GM12878 (cell line): Measurements from ENCODE around the gene PPWD1. TPM values are rescaled to one million over a fixed set of nuclear protein-coding genes. Genes with fewer than 3 reads are reported as not detected.

Experiments used
- ATAC-seq: fragments of 200-7000 bp; cut with Tn5 transposase; 3 replicates; pipeline ENCODE4 v1.9.1; 2020; ENCODE audit warnings: mild to moderate bottlenecking, moderate library complexity
- BruUV-seq: library from RNA; stranded (reverse); fragments of 400-500 nt; replicated peaks from 2 replicates; lab custom pipeline; 2021; lab: Mats Ljungman, UMichigan
- CTCF ChIA-PET: fragments of 300-600 bp; sonication (Branson Sonifier 250); formaldehyde crosslinking; extraction: SDS; loops from one replicate; lab custom pipeline; 2021; ENCODE audit warnings: inconsistent platforms; lab: Yijun Ruan, JAX
- POLR2A ChIA-PET: fragments of 350-600 bp; formaldehyde crosslinking; extraction: SDS; loops from one replicate; lab custom pipeline; 2021; ENCODE audit warnings: inconsistent platforms; lab: Charles Lee
- RAD21 ChIA-PET: fragments of 300-600 bp; sonication (Branson Sonifier 250); formaldehyde crosslinking; loops from one replicate; lab custom pipeline; 2023; ENCODE audit warnings: antibody characterized with exemption; ENCODE audit not compliant: unreplicated experiment; lab: Charles Lee
- SMC1A ChIA-PET: fragments of 300-600 bp; sonication (Branson Sonifier 250); formaldehyde crosslinking; loops from one replicate; lab custom pipeline; 2023; ENCODE audit not compliant: unreplicated experiment, uncharacterized antibody; lab: Charles Lee
- DNase-seq: peaks from one replicate; pipeline ENCODE4 v3.0.0-alpha.2; 2011; ENCODE audit warnings: low read depth, low spot score
- FAIRE-seq: peaks from 3 replicates; lab custom pipeline; 2011; peaks lifted over from hg19 to GRCh38; lab: Jason Lieb, UNC
- H2AFZ ChIP-seq: 2 replicates; pipeline ENCODE4 v1.6.0; 2011; ENCODE audit warnings: low read depth, low read length, control low read depth; ENCODE audit not compliant: control insufficient read depth
- H3K27ac ChIP-seq: 2 replicates; pipeline ENCODE4 v1.5.1; 2011; ENCODE audit warnings: control low read depth; ENCODE audit not compliant: control insufficient read depth, insufficient read depth
- H3K27me3 ChIP-seq, 2 experiments: replicated peaks in 1 of 2; 2 replicates each; pipeline versions ENCODE4 v1.6.0 to v1.6.1; 2011; ENCODE audit warnings: low read length in 1 of 2; ENCODE audit not compliant: control insufficient read depth in 2 of 2, insufficient read depth in 2 of 2
- H3K36me3 ChIP-seq, 2 experiments: 2 replicates each; pipeline ENCODE4 v1.5.1; 2011; ENCODE audit warnings: low read length in 1 of 2; ENCODE audit not compliant: control insufficient read depth in 2 of 2, insufficient read depth in 2 of 2
- H3K4me1 ChIP-seq: 2 replicates; pipeline ENCODE4 v1.6.1; 2011; ENCODE audit warnings: mild to moderate bottlenecking, low read length, moderate library complexity, mixed read lengths; ENCODE audit not compliant: control insufficient read depth, insufficient read depth
- H3K4me2 ChIP-seq: 2 replicates; pipeline ENCODE4 v1.6.0; 2011; ENCODE audit warnings: control low read depth; ENCODE audit not compliant: control insufficient read depth, insufficient read depth
- H3K4me3 ChIP-seq: fragments of 200-600 bp; sonication (generic); 2 replicates; pipeline ENCODE4 v1.5.1; 2016
- H3K79me2 ChIP-seq: 2 replicates; pipeline ENCODE4 v1.6.0; 2011; ENCODE audit warnings: low read length; ENCODE audit not compliant: control insufficient read depth, insufficient read depth
- H3K9ac ChIP-seq: 2 replicates; pipeline ENCODE4 v1.8.0; 2011; ENCODE audit warnings: low read length, control low read depth, mixed read lengths; ENCODE audit not compliant: control insufficient read depth, insufficient read depth
- H3K9me3 ChIP-seq: replicated peaks from 3 replicates; pipeline ENCODE4 v1.5.1; 2011; ENCODE audit warnings: mild to moderate bottlenecking, low read length; ENCODE audit not compliant: control insufficient read depth, insufficient read depth
- H4K20me1 ChIP-seq: 2 replicates; pipeline ENCODE4 v1.6.0; 2011; ENCODE audit not compliant: control insufficient read depth, insufficient read depth
- CTCF ChIP-seq, 3 experiments: IDR thresholded peaks in 2 of 3; conservative IDR thresholded peaks in 1 of 3; 2 replicates each; pipeline ENCODE4 v1.5.1; 2011; ENCODE audit warnings: low read depth in 3 of 3, low read length in 3 of 3, mild to moderate bottlenecking in 3 of 3, control low read depth in 2 of 3, moderate library complexity in 2 of 3, inconsistent platforms in 1 of 3, mixed read lengths in 1 of 3; ENCODE audit not compliant: control insufficient read depth in 2 of 3, insufficient read depth in 1 of 3; ENCODE audit errors: extremely low read depth in 1 of 3
- EGR1 ChIP-seq, 2 experiments: IDR thresholded peaks; 1 replicate in 1 of 2; 2 replicates in 1 of 2; pipeline ENCODE4 v1.6.1; 2011 to 2012; ENCODE audit warnings: low read depth in 2 of 2, low read length in 2 of 2, borderline replicate concordance in 1 of 2, mild to moderate bottlenecking in 1 of 2, moderate library complexity in 1 of 2
- GABPA ChIP-seq: IDR thresholded peaks from 2 replicates; pipeline ENCODE4 v1.6.1; 2014; ENCODE audit warnings: antibody characterized with exemption, low read depth, mild to moderate bottlenecking, inconsistent platforms
- KLF5 ChIP-seq: fragments of 450-650 bp; IDR thresholded peaks from 2 replicates; pipeline ENCODE4 v1.6.1; 2014; ENCODE audit warnings: mild to moderate bottlenecking; ENCODE audit not compliant: partially characterized antibody
- NBN ChIP-seq: fragments of 450-650 bp; IDR thresholded peaks from 2 replicates; pipeline ENCODE4 v1.6.1; 2016
- POLR2A ChIP-seq: IDR thresholded peaks from 2 replicates; pipeline ENCODE4 v1.6.1; 2011; ENCODE audit warnings: low read depth, mild to moderate bottlenecking, low read length
- POLR2AphosphoS2 ChIP-seq: IDR thresholded peaks from 2 replicates; pipeline ENCODE4 v1.6.1; 2011; ENCODE audit warnings: low read depth, mild to moderate bottlenecking, low read length, improper control_type of control experiment, moderate library complexity
- RAD51 ChIP-seq: fragments of 450-650 bp; IDR thresholded peaks from 2 replicates; pipeline ENCODE4 v1.6.1; 2016; ENCODE audit warnings: moderate library complexity, mild to moderate bottlenecking, inconsistent platforms
- RELA ChIP-seq: fragments of 450-650 bp; IDR thresholded peaks from 2 replicates; pipeline ENCODE4 v1.8.0; 2014; ENCODE audit warnings: borderline replicate concordance; ENCODE audit not compliant: partially characterized antibody
- RELB ChIP-seq: fragments of 450-650 bp; IDR thresholded peaks from 2 replicates; pipeline ENCODE4 v1.6.1; 2017; ENCODE audit warnings: low read depth, mild to moderate bottlenecking, moderate library complexity
- SPI1 ChIP-seq: IDR thresholded peaks from 2 replicates; pipeline ENCODE4 v1.6.1; 2011; ENCODE audit warnings: low read depth, mild to moderate bottlenecking, low read length, moderate library complexity, borderline replicate concordance; ENCODE audit not compliant: insufficient read depth
- YY1 ChIP-seq: IDR thresholded peaks from 2 replicates; pipeline ENCODE4 v1.6.1; 2011; ENCODE audit warnings: low read depth, mild to moderate bottlenecking, low read length
- ZNF24 ChIP-seq: fragments of 450-650 bp; IDR thresholded peaks from 2 replicates; pipeline ENCODE4 v1.6.1; 2017; ENCODE audit warnings: antibody characterized with exemption, mild to moderate bottlenecking
- ZNF687 ChIP-seq: fragments of 450-650 bp; IDR thresholded peaks from 2 replicates; pipeline ENCODE4 v1.6.1; 2017; ENCODE audit warnings: mild to moderate bottlenecking, moderate library complexity
- WGBS: methylation state at CpG from one replicate; pipeline ENCODE4 v1.1.6; 2016; ENCODE audit warnings: low lambda C conversion rate; ENCODE audit not compliant: insufficient replicate concordance, insufficient coverage; ENCODE audit errors: missing lambda C conversion rate; 5-methylcytosine and 5-hydroxymethylcytosine counted together
- in situ Hi-C: fragments of 300-500 bp; cut with MboI; formaldehyde crosslinking; loops from 9 replicates; pipeline ENCODE4 v1.14.3; 2018; ENCODE audit warnings: mixed read lengths
- intact Hi-C: fragments of 100-400 bp; cut with micrococcal nuclease; formaldehyde crosslinking; loops from one replicate; pipeline ENCODE4 v1.14.2; 2022; ENCODE audit not compliant: unreplicated experiment
- polyA plus RNA-seq, 11 experiments: library from polyadenylated mRNA; depleted of rRNA in 4 of 11; unstranded in 6 of 11; stranded (reverse) in 5 of 11; fragments of >200 nt; fragmentation: Nextera tagmentation in 4 of 11; fragmentation: Illumina TruSeq in 1 of 11; extraction: Ambion mirVana in 4 of 11; extraction: Trizol in 1 of 11; gene quantifications; 1 replicate in 1 of 11; 2 replicates in 10 of 11; pipeline versions ENCODE4 v1.2.1 to v1.2.3, GENCODE V29; 2011 to 2016; ENCODE audit warnings: inconsistent platforms in 2 of 11, missing spikeins in 2 of 11, low read depth in 1 of 11
- total RNA-seq, 4 experiments: library from RNA; depleted of rRNA in 3 of 4; stranded (reverse); fragments of >200 nt in 3 of 4; fragmentation: Illumina TruSeq in 1 of 4; extraction: Trizol in 1 of 4; gene quantifications; 2 replicates each; pipeline versions ENCODE4 v1.2.1 to v1.2.3, GENCODE V29; 2013 to 2021

PPWD1 gene
- total and polyA plus RNA-seq, 10 of the 15 experiments (the other 5 are each of a cell fraction or from before 2014, with no cell fraction given): 18.0 to 53.9 (median 43.2) TPM

- no peak for TF ChIP-seq SPI1
- TF ChIP-seq EGR1 (IDR thresholded peaks at IDR 0.05; ENCODE audit: borderline replicate concordance in 1 of 2, low read depth in 2 of 2, low read length in 2 of 2): no peak
Measured at GRCh38 chr5:65623482-65623881, 60.4 kb downstream of the PPWD1 start (continued).

GRCh38 chr5:65624025-65624570 is 61.0 kb downstream of the PPWD1 start, which contains the start of gene TRIM23:
TRIM23 (minus strand) TSS chr5:65624333; CDS start chr5:65624274, 59 bp downstream.
- ChIA-PET POLR2A (interaction anchor here (1.2 kb wide), 1 partner anchor 304 kb away, joined by 3 read pairs; no protein-coding TSS in a partner anchor), RAD21 (interaction anchor here (0.5 to 1.4 kb wide), 4 partner anchors 62 to 529 kb away, joined by 3 to 9 read pairs (median 4); partner anchors contain the start of gene CENPK), CTCF (interaction anchor here (0.9 kb wide), 1 partner anchor 17 kb away, joined by 3 read pairs; no protein-coding TSS in a partner anchor), SMC1A (interaction anchor here (0.6 to 1.2 kb wide), 7 partner anchors 9 to 440 kb away, joined by 3 read pairs; partner anchors contain the start of gene ADAMTS6)
- Histone ChIP-seq H2AFZ (peak within 1 kb of the TSS; percentile 94), H3K4me1 (no peaks in the 10 kb centered on the region), H3K27ac (peak within 1 kb of the TSS; percentile 83), H3K4me3 (peak within 1 kb of the TSS; percentile 88), H4K20me1 (no peaks in the 10 kb centered on the region), H3K4me2 (peak within 1 kb of the TSS; percentile 95), H3K79me2 (peaks cover 51% of the 10 kb centered on the region), H3K36me3 (no peaks in the 10 kb centered on the region), H3K9ac (peak within 1 kb of the TSS; percentile 91), H3K27me3 (no peaks in the 10 kb centered on the region), H3K9me3 (no peaks in the 10 kb centered on the region)
- ATAC-seq: peak; percentile 98
- WGBS: under 1% methylated on average over 30 of the region's 32 CpGs
- intact Hi-C loops: loop anchor here (2.0 kb wide), 1 partner anchor 303 kb away; the partner anchor contains the start of gene ERBIN
- in situ Hi-C loops: no loop called here
- peak; percentile 95 for FAIRE-seq
- DNase-seq: peak; percentile 87
- no TSS peak for BruUV-seq
- TF ChIP-seq NBN (no peak; the same call in 1 of the 2 replicates), RELB (peak; percentile 21; the same call in 1 of the 2 replicates), RAD51 (no peak), POLR2AphosphoS2 (peak; percentile 78), ZNF24 (no peak), RELA (peak; percentile 47), KLF5 (peak; percentile 74), CTCF (IDR thresholded peaks at IDR 0.05 in 2 of 3, conservative IDR thresholded peaks at IDR 0.05 in 1 of 3; ENCODE audit: control insufficient read depth in 2 of 3, extremely low read depth in 1 of 3, insufficient read depth in 1 of 3, low read depth in 3 of 3, low read length in 3 of 3) (peak in 1 of 3 experiments; percentile 20; a peak in 1 of 6 replicates), GABPA (no peak), ZNF687 (peak; percentile 89), POLR2A (peak; percentile 73), YY1 (peak; percentile 74; the same call in 1 of the 2 replicates), SPI1 (peak; percentile 35; the same call in 1 of the 2 replicates)
